Measurements from ENCODE around the gene NRG3. TPM values are rescaled to one million over a fixed set of nuclear protein-coding genes. Genes with fewer than 3 reads are reported as not detected.

Gene NRG3
- under 1 TPM in 1 of 4 donors, not detected in 3; 0.54 TPM for total RNA-seq

GRCh38 chr10:81874875-81875466 lies at the start of gene NRG3:
TSS of gene NRG3 (plus strand) at chr10:81875194.
- WGBS, 2 donors (ENCODE audit: low coverage in 1 of 2): no CpG with 5 or more reads among the region's 95 CpGs
- TF ChIP-seq EP300 (IDR thresholded peaks at IDR 0.05): no peak
- Histone ChIP-seq H3K36me3 (no peaks in the 10 kb centered on the region), H3K27ac (no peak within 1 kb of the TSS), H3K4me3 (peak within 1 kb of the TSS in 1 of 2 donors; percentile 51), H3K9me3 (no peaks in the 10 kb centered on the region), H3K27me3 (peaks cover 91% of the 10 kb centered on the region), H3K4me1 (peaks cover 0 to 30% (median 16%) of the 10 kb centered on the region in 3 donors)
- peak; percentile 22 for ATAC-seq

GRCh38 chr10:81828251-81828650 lies 46.7 kb upstream of the NRG3 start:
- TF ChIP-seq POLR2A (IDR thresholded peaks at IDR 0.05): no peak
- TF ChIP-seq CTCF (IDR thresholded peaks at IDR 0.05): no peak
- no peak for TF ChIP-seq EP300 (IDR thresholded peaks at IDR 0.05)
- TF ChIP-seq POLR2AphosphoS5 (IDR thresholded peaks at IDR 0.05): no peak
- Histone ChIP-seq H3K9me3 (no peaks in the 10 kb centered on the region), H3K4me3 (no peak overlapping the region), H3K27ac (no peak overlapping the region), H3K4me1 (no peaks in the 10 kb centered on the region), H3K27me3 (no peaks in the 10 kb centered on the region), H3K36me3 (no peaks in the 10 kb centered on the region)
- no peak for ATAC-seq
- 40% methylated on average over 1 to 4 of the region's 4 CpGs for WGBS, 2 donors (ENCODE audit: low coverage in 1 of 2)

GRCh38 chr10:81831060-81831459 lies 43.9 kb upstream of the NRG3 start:
- 90 to 96% methylated on average over 2 to 9 of the region's 15 CpGs for WGBS, 2 donors (ENCODE audit: low coverage in 1 of 2)
- Histone ChIP-seq H3K9me3 (no peaks in the 10 kb centered on the region), H3K27me3 (no peaks in the 10 kb centered on the region), H3K36me3 (no peaks in the 10 kb centered on the region), H3K27ac (no peak overlapping the region), H3K4me3 (no peak overlapping the region), H3K4me1 (no peaks in the 10 kb centered on the region)
- TF ChIP-seq CTCF (IDR thresholded peaks at IDR 0.05) (no peak), POLR2A (IDR thresholded peaks at IDR 0.05) (no peak), POLR2AphosphoS5 (IDR thresholded peaks at IDR 0.05) (no peak), EP300 (IDR thresholded peaks at IDR 0.05) (no peak)
- ATAC-seq: no peak

GRCh38 chr10:81838950-81839349 lies 36.0 kb upstream of the NRG3 start:
- H3K4me1 ChIP-seq: no peaks in the 10 kb centered on the region
- H3K9me3 ChIP-seq: no peaks in the 10 kb centered on the region
- H3K4me3 ChIP-seq: no peak overlapping the region
- TF ChIP-seq CTCF (IDR thresholded peaks at IDR 0.05) (no peak), POLR2AphosphoS5 (IDR thresholded peaks at IDR 0.05) (no peak), POLR2A (IDR thresholded peaks at IDR 0.05) (no peak), EP300 (IDR thresholded peaks at IDR 0.05) (no peak)
- H3K27me3 ChIP-seq: no peaks in the 10 kb centered on the region
- no peaks in the 10 kb centered on the region for H3K36me3 ChIP-seq
- ATAC-seq: no peak
- no peak overlapping the region for H3K27ac ChIP-seq

- Histone ChIP-seq H3K27me3 (peaks cover 2% of the 10 kb centered on the region), H3K36me3 (no peaks in the 10 kb centered on the region), H3K4me3 (no peak overlapping the region), H3K9me3 (no peaks in the 10 kb centered on the region), H3K4me1 (no peaks in the 10 kb centered on the region), H3K27ac (no peak overlapping the region)
- no peak for ATAC-seq
- WGBS, 2 donors (ENCODE audit: low coverage in 1 of 2): 59 to 67% methylated on average over 2 of the region's 2 CpGs
- TF ChIP-seq POLR2AphosphoS5 (IDR thresholded peaks at IDR 0.05) (no peak), EP300 (IDR thresholded peaks at IDR 0.05) (no peak)
These were observed 32.0 kb upstream of the NRG3 start for GRCh38 chr10:81843042-81843441.

GRCh38 chr10:81847675-81848074 lies 27.3 kb upstream of the NRG3 start:
- WGBS, 2 donors (ENCODE audit: low coverage in 1 of 2): 42 to 46% methylated on average over 2 of the region's 2 CpGs
- TF ChIP-seq POLR2A (IDR thresholded peaks at IDR 0.05): no peak
- no peak for TF ChIP-seq POLR2AphosphoS5 (IDR thresholded peaks at IDR 0.05)
- TF ChIP-seq EP300 (IDR thresholded peaks at IDR 0.05): no peak
- no peak for TF ChIP-seq CTCF (IDR thresholded peaks at IDR 0.05)
- peaks cover 2% of the 10 kb centered on the region for H3K27me3 ChIP-seq
- no peak overlapping the region for H3K27ac ChIP-seq
- H3K9me3 ChIP-seq: no peaks in the 10 kb centered on the region
- no peak overlapping the region for H3K4me3 ChIP-seq
- ATAC-seq: no peak
- H3K36me3 ChIP-seq: no peaks in the 10 kb centered on the region
- no peaks in the 10 kb centered on the region for H3K4me1 ChIP-seq

Data from gastroesophageal sphincter (tissue), 4 donors.